ENCODE data around the gene UBE3A. TPM values are rescaled to one million over a fixed set of nuclear protein-coding genes. Genes with fewer than 3 reads are reported as not detected.

The UBE3A gene
- total and polyA plus RNA-seq, 9 of the 15 experiments (the other 6 are each of a cell fraction or from before 2014, with no cell fraction given): 29.3 to 103 (median 60.2) TPM

GRCh38 chr15:25418202-25418601 is 20.6 kb downstream of the UBE3A start:
- H3K9ac ChIP-seq (ENCODE audit: insufficient read depth in 1 of 2, low read depth in 2 of 2, low read length in 2 of 2): no peak overlapping the region
- H3K9me3 ChIP-seq (replicated peaks; ENCODE audit: control insufficient read depth, insufficient read depth, low read depth, low read length): no peaks in the 10 kb centered on the region
- ATAC-seq (no peak), DNase-seq (ENCODE audit: extremely low read depth in 1 of 4, low spot score in 3 of 4) (no peak), FAIRE-seq (no peak)
- in situ Hi-C loops (cut with MboI): no loop called here
- H3K4me2 ChIP-seq (ENCODE audit: insufficient read depth, low read length): no peak overlapping the region
- POLR2A ChIA-PET: interaction anchor here (0.6 to 1.8 kb wide), 4 partner anchors 9 to 1810 kb away, joined by 3 to 5 read pairs (median 4); no protein-coding TSS in a partner anchor
- peaks cover 0 to 13% of the 10 kb centered on the region in 2 experiments; a peak in 2 of 5 replicates for H3K4me1 ChIP-seq (replicated peaks in 1 of 2; ENCODE audit: control insufficient read depth in 2 of 2, insufficient read depth in 2 of 2, low read length in 2 of 2)
- no peak overlapping the region for H3K27ac ChIP-seq (ENCODE audit: extremely low read depth, low read depth, low read length)
- peaks cover 4% of the 10 kb centered on the region; the same call in 1 of the 2 replicates for H4K20me1 ChIP-seq (replicated peaks; ENCODE audit: control insufficient read depth, insufficient read depth, low read length)
- intact Hi-C loops (cut with micrococcal nuclease): no loop called here
- H3K36me3 ChIP-seq (ENCODE audit: control insufficient read depth, insufficient read depth, low read length): peaks cover 24% of the 10 kb centered on the region
- peaks cover 100% of the 10 kb centered on the region for H3K79me2 ChIP-seq (ENCODE audit: control insufficient read depth, insufficient read depth, low read length)
- CTCF ChIA-PET (ENCODE audit: low intra/inter-chr PET ratio): no interaction called here
- TF ChIP-seq ZNF696 (CRISPR knock-in tag; conservative IDR thresholded peaks at IDR 0.05) (no peak), MLLT1 (IDR thresholded peaks at IDR 0.05) (no peak), RBM34 (IDR thresholded peaks at IDR 0.05; ENCODE audit: borderline replicate concordance, insufficient read depth, low read length) (no peak), ARHGAP35 (IDR thresholded peaks at IDR 0.05; ENCODE audit: partially characterized antibody) (no peak), CEBPB (tag; IDR thresholded peaks at IDR 0.05) (no peak), CSDE1 (IDR thresholded peaks at IDR 0.05) (no peak), FIP1L1 (IDR thresholded peaks at IDR 0.05; ENCODE audit: low read depth, low read length, poor library complexity, severe bottlenecking) (no peak), PHB2 (IDR thresholded peaks at IDR 0.05; ENCODE audit: low read depth) (no peak)
- TF ChIP-seq, protein P1, sequence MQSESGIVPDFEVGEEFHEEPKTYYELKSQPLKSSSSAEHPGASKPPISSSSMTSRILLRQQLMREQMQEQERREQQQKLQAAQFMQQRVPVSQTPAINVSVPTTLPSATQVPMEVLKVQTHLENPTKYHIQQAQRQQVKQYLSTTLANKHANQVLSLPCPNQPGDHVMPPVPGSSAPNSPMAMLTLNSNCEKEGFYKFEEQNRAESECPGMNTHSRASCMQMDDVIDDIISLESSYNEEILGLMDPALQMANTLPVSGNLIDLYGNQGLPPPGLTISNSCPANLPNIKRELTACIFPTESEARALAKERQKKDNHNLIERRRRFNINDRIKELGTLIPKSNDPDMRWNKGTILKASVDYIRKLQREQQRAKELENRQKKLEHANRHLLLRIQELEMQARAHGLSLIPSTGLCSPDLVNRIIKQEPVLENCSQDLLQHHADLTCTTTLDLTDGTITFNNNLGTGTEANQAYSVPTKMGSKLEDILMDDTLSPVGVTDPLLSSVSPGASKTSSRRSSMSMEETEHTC (IDR thresholded peaks at IDR 0.05): no peak
- no peak overlapping the region for H3K4me3 ChIP-seq
- H3K27me3 ChIP-seq (ENCODE audit: control insufficient read depth in 2 of 2, insufficient read depth in 2 of 2, low read length in 2 of 2): no peaks in the 10 kb centered on the region
- H2AFZ ChIP-seq (ENCODE audit: low read depth, low read length): no peak overlapping the region
- BruUV-seq (replicated peaks): no TSS peak
- WGBS (ENCODE audit: insufficient coverage, low coverage, missing lambda C conversion rate): 78% methylated on average over 4 of the region's 4 CpGs
- H3K9me1 ChIP-seq (ENCODE audit: control insufficient read depth, insufficient read depth, low read length): no peaks in the 10 kb centered on the region
